B cell (primary cell): ENCODE results near the gene CDH12.

Experiments
- CTCF ChIP-seq: fragments of 200-600 bp; IDR thresholded peaks from one replicate; pipeline ENCODE4 v1.8.0; 2022; ENCODE audit warnings: antibody characterized with exemption, mild to moderate bottlenecking
- EZH2 ChIP-seq: IDR thresholded peaks from 2 replicates; pipeline ENCODE4 v1.6.1; 2012; ENCODE audit warnings: borderline replicate concordance, low read depth, mild to moderate bottlenecking, moderate library complexity, low read length; ENCODE audit not compliant: insufficient read depth, poor library complexity, severe bottlenecking

GRCh38 chr5:22226423-22226822 lies 626.7 kb downstream of the CDH12 start:
- TF ChIP-seq CTCF (no peak), EZH2 (no peak)
